SIG-M5 treated with dmso at 0.1 percent for 504 hours (cell line): ENCODE data around the gene VPS35.

Source experiments
- DNase-seq: peaks from one replicate; lab custom pipeline; 2025; ENCODE audit not compliant: unreplicated experiment; lab: John Stamatoyannopoulos, UW

Gene VPS35

DNA sequence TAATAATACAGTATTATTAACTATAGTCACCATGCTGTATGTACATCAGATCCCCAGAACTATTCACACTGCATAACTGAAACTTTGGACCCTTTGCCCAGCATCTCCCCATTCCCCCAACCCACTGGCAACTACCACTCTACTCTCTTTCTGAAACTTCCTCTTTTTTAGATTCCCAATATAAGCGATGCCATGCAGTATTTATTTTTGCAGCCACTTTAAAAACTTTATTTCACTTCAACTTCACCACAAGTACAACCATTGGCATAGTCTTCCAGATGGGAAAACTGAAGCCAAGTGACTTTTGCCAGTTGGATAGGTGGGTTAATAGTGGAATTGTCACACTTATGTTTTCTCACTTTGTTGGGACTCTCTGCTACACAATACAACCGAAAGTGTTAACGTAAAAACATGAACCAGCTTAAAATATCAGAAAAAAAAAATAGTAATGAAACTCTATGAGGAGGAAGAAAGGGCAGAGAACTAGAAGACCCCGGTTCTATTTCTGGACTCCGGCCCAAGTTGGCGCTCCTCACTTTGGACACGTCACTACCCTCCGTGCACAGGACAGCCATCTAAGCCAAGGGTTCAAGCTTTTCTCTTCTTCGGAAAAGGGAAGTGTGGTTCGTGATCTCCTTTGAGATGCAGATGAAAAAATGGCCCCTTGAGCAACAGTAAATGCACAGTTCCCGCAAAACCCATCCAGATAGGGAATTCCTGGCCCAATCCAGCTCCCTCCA is 68.5 kb downstream of the VPS35 start:
- DNase-seq: peak; percentile 62

DNA sequence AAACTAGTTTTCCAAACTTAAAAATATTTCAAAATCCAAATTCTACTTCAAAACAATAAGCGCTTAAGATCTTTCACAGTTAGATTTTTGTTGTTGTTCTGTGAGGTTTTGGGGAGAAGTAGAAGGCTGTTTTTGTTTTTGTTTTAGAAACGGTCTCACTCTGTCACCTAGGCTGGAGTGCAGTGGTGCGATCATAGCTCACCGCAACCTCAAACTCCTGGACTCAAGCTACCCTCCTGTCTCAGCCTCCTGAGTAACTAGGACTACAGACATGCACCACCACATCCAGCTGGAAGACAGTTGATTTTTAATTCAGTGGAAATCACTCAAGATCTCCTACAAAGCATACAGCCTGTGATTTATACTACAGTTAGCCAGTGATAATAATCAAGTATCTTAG is 70.5 kb downstream of the VPS35 start:
- no peak for DNase-seq

- no peak for DNase-seq
These were observed 75.0 kb downstream of the VPS35 start for GRCh38 chr16:46614006-46614405.

DNA sequence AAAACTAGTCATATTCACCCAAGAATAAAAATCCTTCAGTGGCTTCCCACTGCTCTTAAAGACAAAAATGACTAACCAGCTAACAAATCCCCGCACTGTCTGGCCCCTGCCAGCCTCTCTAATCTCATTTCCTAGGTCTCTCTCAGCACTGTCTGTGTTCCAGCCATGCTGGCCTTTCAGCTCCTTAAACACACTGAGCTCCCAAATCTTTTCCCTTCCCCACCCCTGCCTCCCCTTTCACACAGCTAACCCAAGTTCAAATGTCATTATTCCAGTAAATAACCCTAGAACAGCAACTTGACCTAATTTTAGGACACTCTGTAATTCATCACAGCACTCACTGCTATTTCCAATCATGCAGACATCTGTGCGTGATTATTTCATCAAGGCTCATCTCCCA is 75.6 kb downstream of the VPS35 start:
- DNase-seq: no peak

DNA sequence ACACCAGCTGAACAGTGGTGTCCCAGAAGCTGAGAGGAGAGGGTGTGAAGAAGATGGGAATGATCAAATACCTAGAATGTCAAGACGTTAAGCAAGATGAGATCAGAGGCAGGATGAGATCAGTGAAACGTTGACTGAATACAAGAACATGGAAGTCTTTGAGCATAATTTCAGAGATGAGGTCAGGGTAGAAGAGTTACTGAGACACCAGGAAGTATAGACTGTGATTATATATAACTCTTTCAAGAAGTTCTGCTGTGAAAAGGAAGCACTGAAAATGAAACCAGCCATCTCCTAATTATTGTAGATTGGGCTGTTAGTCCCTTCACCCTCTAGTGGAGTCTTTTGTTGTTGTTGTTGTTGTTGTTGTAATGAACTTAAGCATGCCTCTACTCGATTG is 76.9 kb downstream of the VPS35 start:
- peak; percentile 10 for DNase-seq

DNA sequence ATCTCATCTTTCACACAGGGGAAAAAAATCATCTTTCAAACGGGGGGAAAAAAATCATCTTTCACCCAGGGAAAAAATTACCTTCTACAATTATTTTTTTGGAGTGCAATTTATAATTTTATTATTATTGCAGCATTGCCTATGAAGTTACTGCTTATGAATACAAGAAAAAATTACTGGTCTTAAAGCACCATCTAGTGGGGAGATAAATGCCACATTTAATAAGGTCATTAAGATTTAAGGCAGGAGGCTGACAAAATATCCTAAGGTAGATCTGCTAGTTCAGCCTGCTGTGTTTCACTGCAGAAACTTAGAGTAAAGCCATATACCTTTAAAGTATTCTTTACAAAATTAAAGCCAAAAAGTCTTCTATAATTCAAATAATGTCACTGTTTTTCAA is 81.4 kb downstream of the VPS35 start:
- DNase-seq: peak; percentile 37

DNA sequence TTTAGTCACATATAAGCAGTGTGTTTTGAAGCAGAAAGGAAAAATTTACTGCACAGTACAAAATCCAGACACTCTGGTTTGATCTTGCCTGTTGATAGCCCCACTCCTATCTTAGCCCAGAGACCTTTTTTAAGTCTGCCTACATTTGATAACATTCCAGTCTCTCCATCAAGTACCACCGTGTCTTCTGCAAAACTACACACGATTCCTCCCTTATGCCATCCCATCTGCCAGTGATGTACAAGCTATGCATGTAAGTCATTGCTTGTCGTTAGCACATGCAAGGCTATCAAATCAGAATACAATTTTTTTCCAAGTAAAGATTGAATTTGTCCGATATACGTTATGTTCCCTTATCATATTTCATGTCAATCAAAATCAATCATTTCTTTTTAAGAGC is 82.7 kb downstream of the VPS35 start:
- no peak for DNase-seq
